Subcutaneous adipose tissue (tissue), 4 donors: ENCODE data around the gene DLGAP1. TPM values are rescaled to one million over a fixed set of nuclear protein-coding genes. Genes with fewer than 3 reads are reported as not detected.

ENCODE experiments used
- CTCF ChIP-seq: fragments of 450-650 bp; IDR thresholded peaks from one replicate; pipeline ENCODE4 v1.5.1; 2016; ENCODE audit warnings: low read depth, mild to moderate bottlenecking, control low read depth, antibody characterized with exemption, moderate library complexity
- total RNA-seq, 4 donors: library from RNA; depleted of rRNA; stranded (reverse); fragments of >200 nt; gene quantifications; one replicate each; pipeline ENCODE4 v1.1.0, GENCODE V29; 2016

Gene DLGAP1
- total RNA-seq, 4 donors from 2014 or later: 0.44 to 3.3 (median 0.99) TPM

- no peak for TF ChIP-seq CTCF
Observed at GRCh38 chr18:3771121-3771971, 683.8 kb downstream of the DLGAP1 start.

- no peak for TF ChIP-seq CTCF
Observed at GRCh38 chr18:3761266-3761665, 693.8 kb downstream of the DLGAP1 start.

GRCh38 chr18:3760741-3761140, 694.4 kb downstream of the DLGAP1 start:
- no peak for TF ChIP-seq CTCF

- no peak for TF ChIP-seq CTCF
Observed at GRCh38 chr18:3759099-3759498, 696.0 kb downstream of the DLGAP1 start.

- TF ChIP-seq CTCF: no peak
Observed at GRCh38 chr18:3758531-3758930, 696.6 kb downstream of the DLGAP1 start.

- TF ChIP-seq CTCF: no peak
Observed at GRCh38 chr18:3757361-3757760, 697.7 kb downstream of the DLGAP1 start.

GRCh38 chr18:3753106-3753505, 702.0 kb downstream of the DLGAP1 start:
- TF ChIP-seq CTCF: no peak
